Loucy (cell line): ENCODE measurements around the gene PTGDR.

ENCODE experiments used
- H2AFZ ChIP-seq: fragments of 200-600 bp; sonication (generic); 2 replicates; pipeline ENCODE4 v1.6.0; 2016; ENCODE audit warnings: antibody characterized with exemption, mild to moderate bottlenecking, low read length, moderate library complexity
- H3F3A ChIP-seq: fragments of 200-600 bp; 2 replicates; pipeline ENCODE4 v1.6.0; 2016; ENCODE audit warnings: antibody characterized with exemption, low read depth, mild to moderate bottlenecking
- H3K27me3 ChIP-seq: fragments of 200-600 bp; sonication (generic); 2 replicates; pipeline ENCODE4 v1.6.1; 2014; ENCODE audit warnings: low read length, mild to moderate bottlenecking; ENCODE audit not compliant: insufficient read depth, poor library complexity, severe bottlenecking
- H3K36me3 ChIP-seq: fragments of 200-600 bp; sonication (generic); 2 replicates; pipeline ENCODE4 v1.6.1; 2016; ENCODE audit warnings: low read length; ENCODE audit not compliant: insufficient read depth
- H3K4me1 ChIP-seq: fragments of 200-600 bp; sonication (generic); 2 replicates; pipeline ENCODE4 v1.5.1; 2014; ENCODE audit warnings: low read length, mild to moderate bottlenecking; ENCODE audit not compliant: insufficient read depth, poor library complexity, severe bottlenecking
- H3K4me2 ChIP-seq: fragments of 200-600 bp; sonication (generic); 2 replicates; pipeline ENCODE4 v1.6.0; 2014; ENCODE audit warnings: antibody characterized with exemption, low read length, low read depth, mild to moderate bottlenecking; ENCODE audit not compliant: poor library complexity, severe bottlenecking
- H3K4me3 ChIP-seq: fragments of 200-600 bp; sonication (generic); 2 replicates; pipeline ENCODE4 v1.5.1; 2014; ENCODE audit warnings: low read length, mild to moderate bottlenecking, mixed read lengths; ENCODE audit not compliant: poor library complexity, severe bottlenecking
- H3K79me2 ChIP-seq: fragments of 200-600 bp; sonication (generic); 2 replicates; pipeline ENCODE4 v1.6.1; 2014; ENCODE audit warnings: low read length; ENCODE audit not compliant: insufficient read depth
- H3K9ac ChIP-seq: fragments of 200-600 bp; sonication (generic); 2 replicates; pipeline ENCODE4 v1.6.0; 2014; ENCODE audit warnings: mild to moderate bottlenecking, low read depth, low read length, moderate library complexity; ENCODE audit not compliant: poor library complexity, severe bottlenecking
- H3K9me2 ChIP-seq: fragments of 200-600 bp; sonication (generic); replicated peaks from 2 replicates; pipeline ENCODE4 v1.6.1; 2016; ENCODE audit warnings: low read depth, low read length, mixed read lengths
- H3K9me3 ChIP-seq: fragments of 200-600 bp; sonication (generic); 2 replicates; pipeline ENCODE4 v1.6.1; 2014; ENCODE audit warnings: mild to moderate bottlenecking, antibody characterized with exemption, low read length, low read depth; ENCODE audit not compliant: insufficient read depth
- H4K20me1 ChIP-seq: fragments of 200-600 bp; sonication (generic); 2 replicates; pipeline ENCODE4 v1.6.0; 2014; ENCODE audit warnings: antibody characterized with exemption, low read length, mild to moderate bottlenecking; ENCODE audit not compliant: insufficient read depth, poor library complexity, severe bottlenecking
- CTCF ChIP-seq: fragments of 200-600 bp; sonication (generic); conservative IDR thresholded peaks from 2 replicates; pipeline ENCODE4 v1.5.1; 2014; ENCODE audit warnings: mild to moderate bottlenecking, antibody characterized with exemption, low read length
- EZH2phosphoT487 ChIP-seq: fragments of 200-600 bp; IDR thresholded peaks from 2 replicates; pipeline ENCODE4 v1.6.1; 2018; ENCODE audit warnings: antibody characterized with exemption, mild to moderate bottlenecking, moderate library complexity, borderline replicate concordance

Gene PTGDR

GRCh38 chr14:52277552-52277951 is 10.1 kb downstream of the PTGDR start:
- Histone ChIP-seq H3K27me3 (no peaks in the 10 kb centered on the region), H3K36me3 (no peaks in the 10 kb centered on the region), H2AFZ (no peak overlapping the region), H3K4me1 (peaks cover 36% of the 10 kb centered on the region), H3K79me2 (no peaks in the 10 kb centered on the region; the same call in 1 of the 2 replicates), H3K9me2 (no peaks in the 10 kb centered on the region), H3F3A (no peaks in the 10 kb centered on the region), H3K4me3 (no peak overlapping the region), H3K9ac (no peak overlapping the region), H3K4me2 (no peak overlapping the region), H3K9me3 (no peaks in the 10 kb centered on the region), H4K20me1 (no peaks in the 10 kb centered on the region)
- no peak for TF ChIP-seq EZH2phosphoT487
- TF ChIP-seq CTCF = no peak

- H2AFZ ChIP-seq = no peak overlapping the region
- peak overlapping the region; percentile 28 for H3K4me3 ChIP-seq
- peak overlapping the region; percentile 47 for H3K4me2 ChIP-seq
Observed at GRCh38 chr14:52279408-52279807, 11.9 kb downstream of the PTGDR start.

GRCh38 chr14:52283099-52283498 is 15.6 kb downstream of the PTGDR start:
- no peak for TF ChIP-seq CTCF
- TF ChIP-seq EZH2phosphoT487 = no peak
- no peaks in the 10 kb centered on the region for H3K27me3 ChIP-seq
- no peaks in the 10 kb centered on the region for H3K9me2 ChIP-seq
- H4K20me1 ChIP-seq = no peaks in the 10 kb centered on the region
- no peaks in the 10 kb centered on the region for H3F3A ChIP-seq
- H3K9me3 ChIP-seq = no peaks in the 10 kb centered on the region
- no peaks in the 10 kb centered on the region for H3K79me2 ChIP-seq
- H3K4me1 ChIP-seq = peaks cover 38% of the 10 kb centered on the region
- H3K36me3 ChIP-seq = no peaks in the 10 kb centered on the region
- H2AFZ ChIP-seq = no peak overlapping the region
- H3K4me3 ChIP-seq = no peak overlapping the region
- H3K9ac ChIP-seq = no peak overlapping the region
- no peak overlapping the region for H3K4me2 ChIP-seq

More at GRCh38 chr14:52279408-52279807, 11.9 kb downstream of the PTGDR start:
- TF ChIP-seq CTCF (no peak), EZH2phosphoT487 (no peak)
- H4K20me1 ChIP-seq = no peaks in the 10 kb centered on the region
- H3K9me2 ChIP-seq = no peaks in the 10 kb centered on the region
- H3K36me3 ChIP-seq = no peaks in the 10 kb centered on the region
- H3K79me2 ChIP-seq = no peaks in the 10 kb centered on the region
- H3K27me3 ChIP-seq = no peaks in the 10 kb centered on the region
- peaks cover 36% of the 10 kb centered on the region for H3K4me1 ChIP-seq
- no peaks in the 10 kb centered on the region for H3K9me3 ChIP-seq
- no peak overlapping the region for H3K9ac ChIP-seq
- no peaks in the 10 kb centered on the region for H3F3A ChIP-seq
